Measurements from ENCODE around the gene MED6.

MED6 gene

DNA sequence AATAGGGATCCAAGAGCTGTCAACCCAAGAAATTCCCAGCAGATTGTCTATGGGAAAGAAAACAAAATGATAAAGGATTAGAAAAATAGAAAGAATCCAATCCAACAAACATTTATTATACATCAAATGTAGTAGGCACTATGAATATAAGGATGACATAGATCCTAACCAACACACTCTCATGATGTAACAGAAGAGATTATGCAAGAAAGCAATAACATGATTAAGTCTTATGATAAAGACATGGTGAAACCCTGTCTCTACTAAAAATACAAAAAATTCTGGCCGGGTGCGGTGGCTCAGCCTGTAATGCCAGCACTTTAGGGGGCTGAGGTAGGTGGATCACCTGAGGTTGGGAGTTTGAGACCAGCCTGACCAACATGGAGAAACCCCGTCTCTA is 2.7 kb downstream of the MED6 start:
- no peak for DNase-seq

DNA sequence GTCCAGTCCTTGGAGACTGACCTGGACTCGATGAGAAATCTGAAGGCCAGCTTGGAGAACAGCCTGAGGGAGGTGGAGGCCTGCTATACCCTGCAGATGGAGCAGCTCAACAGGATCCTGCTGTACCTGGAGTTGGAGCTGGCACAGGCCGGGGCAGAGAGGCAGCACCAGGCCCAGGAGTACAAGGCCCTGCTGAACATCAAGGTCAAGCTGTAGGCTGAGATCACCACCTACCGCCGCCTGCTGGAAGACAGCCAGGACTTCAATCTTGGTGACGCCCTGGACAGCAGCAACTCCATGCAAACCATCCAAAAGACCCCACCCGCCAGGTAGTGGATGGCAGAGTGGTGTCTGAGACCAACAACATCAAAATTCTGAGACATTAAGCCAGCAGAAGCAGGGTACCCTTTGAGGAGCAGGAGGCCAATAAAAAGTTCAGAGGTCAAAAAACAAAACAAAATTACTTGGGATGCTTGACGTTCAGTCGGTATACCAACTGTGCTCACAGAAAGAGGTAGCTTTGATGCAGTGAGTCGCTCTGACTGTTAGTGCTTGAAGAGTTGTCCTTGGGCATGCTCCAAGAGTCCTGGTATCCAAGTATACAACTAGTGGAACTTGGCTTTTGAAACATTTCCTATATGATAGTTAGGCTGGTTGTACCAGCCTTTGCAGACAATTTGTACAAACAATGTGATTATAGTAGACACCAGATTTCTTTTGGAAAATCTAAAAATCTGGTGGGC is 4.8 kb downstream of the MED6 start:
- DNase-seq, result no peak

DNA sequence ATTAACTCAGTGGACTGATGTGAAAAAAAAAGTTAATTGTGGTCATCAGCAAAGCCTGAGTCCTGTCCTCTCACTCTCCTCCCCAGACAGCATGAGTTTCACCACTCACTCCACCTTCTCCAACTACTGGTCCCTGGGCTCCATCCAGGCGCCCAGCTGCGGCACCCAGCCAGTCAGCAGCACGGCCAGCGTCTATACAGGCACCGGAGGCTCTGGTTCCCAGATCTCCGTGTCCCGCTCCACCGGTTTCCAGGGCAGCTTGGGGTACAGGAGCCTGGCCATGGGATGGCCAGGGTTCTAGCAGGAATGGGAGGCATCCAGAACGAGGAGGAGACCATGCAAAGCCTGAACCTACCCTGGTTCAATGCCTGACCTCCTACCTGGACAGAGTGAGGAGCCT is 6.0 kb downstream of the MED6 start:
- no peak for DNase-seq

DNA sequence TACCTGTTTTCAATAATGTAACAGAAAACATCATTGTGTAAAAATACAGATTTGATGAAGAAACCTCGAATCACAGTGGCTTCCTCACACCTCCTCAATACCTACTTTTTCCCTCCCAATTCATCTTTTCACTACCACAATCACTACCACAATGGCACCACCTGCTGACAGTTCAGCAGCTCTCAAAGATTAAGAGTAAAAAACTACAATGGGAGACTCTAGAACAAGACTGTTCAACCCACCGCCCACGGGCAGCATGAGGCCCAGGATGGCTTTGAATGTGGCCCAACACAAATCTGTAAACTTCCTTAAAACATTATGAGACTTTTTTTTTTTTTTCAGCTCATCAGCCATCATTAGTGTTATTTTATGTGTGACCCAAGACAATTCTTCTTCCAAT is 15.2 kb downstream of the MED6 start:
- no peak for DNase-seq

DNA sequence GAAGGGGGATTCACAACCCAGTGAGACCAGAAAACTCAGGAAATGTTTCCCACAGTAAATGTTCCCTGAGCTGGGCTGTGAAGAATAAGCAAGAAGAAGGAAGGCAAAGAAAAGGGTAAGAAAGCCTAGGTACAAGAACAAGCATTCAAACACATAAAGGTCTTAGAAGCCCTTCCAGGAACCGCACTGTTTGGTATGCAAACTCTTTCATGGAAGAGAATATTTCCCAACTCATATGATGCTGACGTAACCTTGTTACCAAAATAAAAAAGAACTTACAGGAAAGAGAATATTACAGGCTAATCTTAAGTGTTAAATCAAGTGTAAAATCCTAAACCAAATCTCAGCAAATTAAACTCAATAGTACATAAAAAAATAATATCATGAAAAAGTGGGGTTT is 23.6 kb downstream of the MED6 start:
- DNase-seq, result no peak

DNA sequence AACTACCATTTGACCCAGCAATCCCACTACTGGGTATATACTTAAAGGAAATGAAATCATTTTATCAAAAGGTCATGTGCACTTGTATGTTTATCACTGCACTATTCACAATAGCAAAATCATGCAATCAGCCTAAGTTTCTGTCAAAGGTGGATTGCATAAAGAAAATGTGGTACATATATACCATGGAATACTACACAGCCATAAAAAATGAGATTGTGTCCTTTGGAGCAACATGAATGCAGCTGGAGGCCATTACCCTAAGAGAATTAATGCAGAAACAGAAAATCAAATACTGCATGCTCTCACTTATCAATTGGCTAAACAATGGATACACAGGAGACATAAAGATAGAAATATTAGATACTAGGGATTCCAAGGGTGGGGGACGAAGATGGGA is 27.4 kb downstream of the MED6 start:
- no peak for DNase-seq

DNA sequence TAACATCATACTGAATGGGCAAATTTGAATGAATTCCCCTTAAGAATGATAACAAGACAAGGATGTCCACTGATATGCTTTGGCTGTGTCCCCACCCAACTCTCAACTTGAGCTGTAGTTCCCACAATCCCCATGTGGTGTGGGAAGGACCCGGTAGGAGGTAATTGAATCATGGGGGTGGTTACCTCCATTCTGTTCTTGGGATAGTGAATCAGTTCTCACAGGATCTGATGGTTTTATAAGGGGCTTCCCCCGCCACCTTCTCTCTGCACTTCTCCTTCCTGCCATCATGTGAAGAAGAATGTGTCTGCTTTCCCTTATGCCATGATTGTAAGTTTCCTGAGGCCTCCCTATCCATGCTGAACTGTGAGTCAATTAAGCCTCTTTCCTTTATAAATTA is 29.3 kb downstream of the MED6 start:
- DNase-seq, result no peak

DNA sequence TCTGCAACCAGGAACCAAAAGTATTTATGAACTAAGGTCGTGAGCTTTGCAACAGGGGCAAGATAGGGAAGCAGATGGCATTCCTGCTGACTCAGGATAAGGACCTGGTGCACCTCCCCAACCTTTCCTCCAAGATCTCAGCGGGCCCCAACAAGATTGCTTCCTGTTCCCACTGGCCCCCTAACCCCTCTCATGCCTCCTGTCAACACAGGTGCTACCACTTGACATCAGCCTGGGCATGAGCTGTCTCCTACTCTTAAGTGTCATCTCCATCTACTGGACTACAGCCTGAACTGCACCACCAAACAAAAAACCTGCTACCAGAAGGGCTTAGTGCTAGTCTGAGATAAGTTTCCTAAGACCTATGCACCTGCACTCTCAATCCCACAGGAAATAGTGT is 32.7 kb downstream of the MED6 start:
- no peak for DNase-seq

DNA sequence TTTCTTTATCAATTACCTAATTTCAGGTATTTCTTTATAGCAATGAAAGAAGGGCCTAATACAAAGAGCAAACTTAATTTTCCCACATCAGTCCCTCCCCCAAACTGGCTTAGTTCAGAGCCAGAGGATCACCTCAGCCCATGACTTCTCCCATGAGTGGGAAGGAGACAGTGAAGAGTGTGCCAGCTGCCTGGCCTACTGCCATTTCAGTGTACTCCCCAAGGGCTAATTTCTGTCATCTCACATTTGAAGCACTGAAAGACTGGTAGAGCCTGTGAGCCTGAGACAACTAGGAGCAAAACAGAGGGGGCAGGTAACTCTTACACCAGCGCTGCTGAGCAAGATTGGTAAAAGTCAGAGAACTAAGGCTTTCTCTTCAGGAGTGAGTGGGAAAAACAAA is 36.6 kb downstream of the MED6 start:
- no peak for DNase-seq

DNA sequence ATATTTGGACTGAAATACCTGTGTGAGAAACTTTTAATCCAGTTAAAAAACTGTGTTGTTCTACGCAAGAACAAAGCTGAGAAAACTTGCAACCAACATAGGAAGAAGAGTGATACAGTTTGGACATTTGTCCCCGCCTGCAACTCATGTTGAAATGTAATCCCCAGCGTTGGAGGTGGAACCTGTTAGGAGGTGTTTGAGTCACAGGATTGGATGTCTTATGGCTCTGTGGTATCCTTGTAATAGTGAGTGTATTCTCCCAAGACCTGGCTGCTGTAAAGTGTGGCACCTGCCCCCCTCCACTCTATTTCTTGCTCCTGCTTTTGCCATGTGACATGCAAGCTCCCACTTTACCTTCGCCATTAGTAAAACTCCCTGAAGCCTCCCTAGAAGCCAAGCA is 37.0 kb downstream of the MED6 start:
- DNase-seq, result no peak

DNA sequence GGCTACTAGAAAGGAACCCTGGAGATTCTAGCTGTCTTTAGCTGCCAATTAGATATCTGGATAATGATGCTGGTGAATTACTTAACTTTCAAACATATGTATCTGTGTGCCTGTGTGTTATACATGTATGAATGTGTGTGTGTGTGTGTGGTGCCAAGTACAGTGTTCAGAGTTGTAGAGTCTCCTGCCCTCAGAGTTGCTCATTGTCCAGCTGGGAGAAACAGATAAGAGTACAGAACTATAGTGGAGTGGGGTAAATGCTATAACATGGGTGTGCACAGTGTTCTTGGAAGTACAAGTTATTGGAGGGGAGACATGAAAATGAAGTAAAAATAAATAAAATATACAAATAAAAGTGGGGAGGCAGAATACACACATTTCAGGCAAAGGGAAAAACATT is 42.1 kb downstream of the MED6 start:
- DNase-seq, result no peak

DNA sequence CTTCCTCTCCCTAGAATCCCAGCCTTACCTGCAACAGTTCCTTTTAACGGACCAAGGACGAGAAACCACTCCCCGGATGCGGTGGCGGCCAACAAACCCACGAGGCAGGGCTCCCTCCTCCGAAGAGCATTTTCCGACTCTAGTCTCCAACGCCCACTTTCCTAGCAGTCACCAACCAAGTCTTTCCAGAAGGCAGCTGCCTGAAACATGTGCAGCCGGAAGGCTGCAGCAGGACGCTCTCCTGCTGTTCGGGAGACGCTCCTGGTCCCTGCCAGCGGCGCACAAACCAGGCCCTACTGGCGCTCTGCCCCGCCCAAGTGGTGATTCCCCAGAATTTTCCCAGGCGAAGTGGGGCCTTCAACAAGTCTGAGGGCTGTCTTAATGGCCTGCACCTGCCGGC is 44.6 kb downstream of the MED6 start:
- DNase-seq, result peak; percentile 28

DNA sequence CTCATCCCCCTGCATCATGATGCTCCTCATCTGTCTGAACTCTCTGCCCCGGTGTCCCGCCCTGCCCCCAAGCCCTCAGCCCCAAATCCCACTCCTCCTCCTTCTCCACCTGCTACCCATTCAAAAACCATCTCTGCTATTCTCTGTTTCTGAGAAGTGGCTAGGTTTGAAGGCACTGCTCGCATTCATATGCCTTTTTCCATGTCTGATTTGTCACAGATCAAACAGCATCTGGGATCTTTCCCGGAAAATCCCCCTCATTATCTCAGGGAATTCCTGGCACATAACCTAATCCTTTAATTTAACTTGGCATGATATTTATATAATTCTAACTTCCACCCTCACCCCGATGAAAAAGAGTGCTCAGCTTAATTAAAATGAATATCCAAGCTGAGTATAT is 62.4 kb downstream of the MED6 start:
- DNase-seq, result no peak

DNA sequence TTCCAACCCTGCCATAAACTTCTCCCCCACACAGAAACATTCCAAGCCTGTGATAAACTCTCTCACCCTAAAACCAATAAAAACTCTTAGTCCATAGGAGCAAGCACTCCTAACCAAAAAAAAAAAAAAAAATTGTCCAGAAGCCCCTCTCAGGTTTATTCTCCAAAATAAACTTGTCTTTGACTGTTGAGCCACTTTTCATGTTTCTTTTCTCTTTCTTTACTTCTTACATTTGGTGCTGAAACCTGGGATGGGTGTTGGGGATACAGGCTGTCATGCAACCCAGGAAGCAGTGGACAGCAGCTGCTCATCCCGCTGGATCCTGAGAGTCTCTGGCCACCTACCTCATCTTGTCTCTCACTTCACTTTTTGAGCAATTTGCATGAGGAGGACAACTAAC is 63.6 kb downstream of the MED6 start:
- DNase-seq, result no peak

DNA sequence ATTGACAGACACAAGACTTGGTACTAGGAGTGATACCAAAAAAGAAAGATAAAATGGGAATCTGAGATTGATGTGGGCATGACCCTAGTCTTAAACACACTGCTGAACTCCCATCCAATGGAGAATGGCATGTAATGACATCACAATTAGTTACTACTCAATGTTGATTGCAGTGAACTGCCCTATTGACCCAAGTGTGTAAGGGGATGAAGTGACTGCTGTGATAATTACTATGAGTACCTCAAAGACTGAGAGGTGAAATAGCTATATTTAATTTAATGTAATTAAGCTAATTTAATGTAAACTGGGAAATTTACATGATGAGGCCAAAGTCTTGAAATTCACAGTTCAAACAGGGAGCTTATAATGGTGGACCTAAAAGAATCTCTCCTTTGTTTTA is 65.6 kb downstream of the MED6 start, which contains the start of gene ADAM20:
TSS of gene ADAM20 (minus strand) at position 101 of the 400 bp plus-strand sequence. CDS start 10,247 bp downstream, outside the sequence.
- DNase-seq, result no peak

All from right hindlimb (tissue), 1 donor.